Tibial nerve (tissue), 3 donors: ENCODE results near the gene AK6.

Source experiments
- POLR2A ChIP-seq, 2 donors: fragments of 450-650 bp; IDR thresholded peaks; one replicate each; pipeline ENCODE4 v1.6.1; 2017; ENCODE audit warnings: antibody characterized with exemption in 2 of 2, mild to moderate bottlenecking in 2 of 2, moderate library complexity in 2 of 2
- TF ChIP-seq, protein P1 (sequence below), 5 experiments: fragments of 200-600 bp in 3 of 5; fragments of 450-650 bp in 2 of 5; sonication (generic) in 3 of 5; IDR thresholded peaks; one replicate each; pipeline ENCODE4 v1.5.1; 2016 to 2019; ENCODE audit warnings: antibody characterized with exemption in 5 of 5, mild to moderate bottlenecking in 3 of 5, moderate library complexity in 2 of 5

DNA sequence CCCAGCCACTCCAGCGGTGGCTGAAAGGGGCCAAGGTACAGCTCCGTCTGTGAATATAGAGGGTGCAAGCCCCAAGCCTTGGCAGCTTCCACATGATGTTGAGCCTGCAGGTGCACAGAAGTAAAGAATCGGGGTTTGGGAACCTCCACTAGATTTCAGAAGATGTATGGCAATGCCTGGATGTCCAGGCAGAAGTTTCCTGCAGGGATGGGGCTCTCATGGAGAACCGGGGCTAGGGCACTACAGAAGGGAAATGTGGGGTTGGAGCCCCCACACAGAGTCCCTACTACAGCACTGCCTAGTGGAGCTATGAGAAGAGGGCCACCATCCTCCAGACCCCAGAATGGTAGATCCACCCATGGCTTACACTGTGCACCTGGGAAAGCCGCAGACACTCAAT lies 59.9 kb downstream of the AK6 start:
- no peak for TF ChIP-seq POLR2A (IDR thresholded peaks at IDR 0.05)
- TF ChIP-seq, protein P1, sequence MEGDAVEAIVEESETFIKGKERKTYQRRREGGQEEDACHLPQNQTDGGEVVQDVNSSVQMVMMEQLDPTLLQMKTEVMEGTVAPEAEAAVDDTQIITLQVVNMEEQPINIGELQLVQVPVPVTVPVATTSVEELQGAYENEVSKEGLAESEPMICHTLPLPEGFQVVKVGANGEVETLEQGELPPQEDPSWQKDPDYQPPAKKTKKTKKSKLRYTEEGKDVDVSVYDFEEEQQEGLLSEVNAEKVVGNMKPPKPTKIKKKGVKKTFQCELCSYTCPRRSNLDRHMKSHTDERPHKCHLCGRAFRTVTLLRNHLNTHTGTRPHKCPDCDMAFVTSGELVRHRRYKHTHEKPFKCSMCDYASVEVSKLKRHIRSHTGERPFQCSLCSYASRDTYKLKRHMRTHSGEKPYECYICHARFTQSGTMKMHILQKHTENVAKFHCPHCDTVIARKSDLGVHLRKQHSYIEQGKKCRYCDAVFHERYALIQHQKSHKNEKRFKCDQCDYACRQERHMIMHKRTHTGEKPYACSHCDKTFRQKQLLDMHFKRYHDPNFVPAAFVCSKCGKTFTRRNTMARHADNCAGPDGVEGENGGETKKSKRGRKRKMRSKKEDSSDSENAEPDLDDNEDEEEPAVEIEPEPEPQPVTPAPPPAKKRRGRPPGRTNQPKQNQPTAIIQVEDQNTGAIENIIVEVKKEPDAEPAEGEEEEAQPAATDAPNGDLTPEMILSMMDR (IDR thresholded peaks at IDR 0.05): no peak
